HepG2 (cell line): ENCODE measurements around the gene LCMT2. TPM values are rescaled to one million over a fixed set of nuclear protein-coding genes. Genes with fewer than 3 reads are reported as not detected.
A peak's percentile ranks its signal among the peaks of the same experiment; 100 is the strongest.

Source experiments
- ATAC-seq: fragments of 200-7000 bp; cut with Tn5 transposase; 3 replicates; pipeline ENCODE4 v1.9.1; 2020; ENCODE audit warnings: mild to moderate bottlenecking, moderate library complexity
- Bru-seq: library from RNA; stranded (reverse); fragments of 400-500 nt; gene quantifications from one replicate; lab custom pipeline; 2021; lab: Mats Ljungman, UMichigan
- BruChase-seq, 2 experiments: library from RNA; stranded (reverse); fragments of 400-500 nt; gene quantifications; one replicate each; lab custom pipeline; 2021; lab: Mats Ljungman, UMichigan
- BruUV-seq: library from RNA; stranded (reverse); fragments of 400-500 nt; replicated peaks from 2 replicates; lab custom pipeline; 2021; lab: Mats Ljungman, UMichigan
- CTCF ChIA-PET: fragments of 300-600 bp; formaldehyde crosslinking; extraction: SDS; loops from one replicate; lab custom pipeline; 2021; ENCODE audit warnings: low total read pairs, inconsistent platforms, low intra/inter-chr PET ratio; lab: Yijun Ruan, JAX
- POLR2A ChIA-PET: fragments of 350-600 bp; sonication (Branson Sonifier 250); formaldehyde crosslinking; loops from one replicate; lab custom pipeline; 2020; ENCODE audit warnings: antibody characterized with exemption, inconsistent platforms; lab: Yijun Ruan, JAX
- DNase-seq: peaks from one replicate; pipeline ENCODE4 v3.0.0-alpha.2; 2015; ENCODE audit warnings: low spot score
- FAIRE-seq: peaks from 3 replicates; lab custom pipeline; 2011; peaks lifted over from hg19 to GRCh38; lab: Jason Lieb, UNC
- H2AFZ ChIP-seq: one replicate; pipeline ENCODE4 v1.6.1; 2011; ENCODE audit warnings: low read length, inconsistent platforms
- H3K27ac ChIP-seq: fragments of 300-600 bp; 3 replicates; pipeline ENCODE4 v1.8.0; 2011; ENCODE audit warnings: mixed run types, mild to moderate bottlenecking, mixed read lengths, low read length, inconsistent platforms; ENCODE audit not compliant: insufficient read depth; ENCODE audit errors: extremely low read length
- H3K27me3 ChIP-seq, 2 experiments: fragments of 200-600 bp in 1 of 2; 2 replicates in 1 of 2; 3 replicates in 1 of 2; pipeline versions ENCODE4 v1.6.0 to v1.8.0; 2011; ENCODE audit warnings: low read length in 2 of 2, mild to moderate bottlenecking in 2 of 2, moderate library complexity in 2 of 2, inconsistent platforms in 1 of 2; ENCODE audit not compliant: insufficient read depth in 2 of 2, control insufficient read depth in 1 of 2
- H3K36me3 ChIP-seq, 2 experiments: fragments of 200-600 bp in 1 of 2; replicated peaks in 1 of 2; 2 replicates in 1 of 2; 3 replicates in 1 of 2; pipeline versions ENCODE4 v1.5.1 to v1.8.0; 2011; ENCODE audit warnings: low read length in 2 of 2, inconsistent platforms in 1 of 2; ENCODE audit not compliant: insufficient read depth in 2 of 2, control insufficient read depth in 1 of 2
- H3K4me1 ChIP-seq: 2 replicates; pipeline ENCODE4 v1.5.1; 2012; ENCODE audit warnings: low read length, inconsistent platforms; ENCODE audit not compliant: insufficient read depth
- H3K4me2 ChIP-seq: 2 replicates; pipeline ENCODE4 v1.6.0; 2011; ENCODE audit warnings: low read depth, low read length, inconsistent platforms
- H3K4me3 ChIP-seq, 3 experiments: fragments of 200-600 bp in 1 of 3; sonication (generic), shearing (Covaris generic) in 1 of 3; replicated peaks in 1 of 3; 2 replicates each; pipeline ENCODE4 v1.5.1; 2011 to 2016; ENCODE audit warnings: low read length in 3 of 3, inconsistent platforms in 2 of 3, low read depth in 2 of 3, mild to moderate bottlenecking in 2 of 3, control low read depth in 1 of 3, mixed read lengths in 1 of 3; ENCODE audit not compliant: insufficient read depth in 1 of 3
- H3K79me2 ChIP-seq: one replicate; pipeline ENCODE4 v1.6.1; 2011; ENCODE audit warnings: low read length, inconsistent platforms; ENCODE audit not compliant: insufficient read depth
- H3K9ac ChIP-seq: 2 replicates; pipeline ENCODE4 v1.6.0; 2011; ENCODE audit warnings: mild to moderate bottlenecking, low read depth, low read length, inconsistent platforms; ENCODE audit not compliant: insufficient read depth
- H3K9me3 ChIP-seq: 2 replicates; pipeline ENCODE4 v1.5.1; 2012; ENCODE audit warnings: mild to moderate bottlenecking, low read length
- H4K20me1 ChIP-seq: 2 replicates; pipeline ENCODE4 v1.6.0; 2011; ENCODE audit warnings: inconsistent platforms, mild to moderate bottlenecking, low read length, moderate library complexity; ENCODE audit not compliant: insufficient read depth
- FOSL1 ChIP-seq: sonication (generic); formaldehyde crosslinking; IDR thresholded peaks from 2 replicates; pipeline ENCODE4 v1.9.0; 2021; ENCODE audit warnings: missing genetic modification reagents, borderline replicate concordance
- HNF1B ChIP-seq: sonication (generic); formaldehyde crosslinking; IDR thresholded peaks from 2 replicates; pipeline ENCODE4 v1.5.1; 2020; ENCODE audit warnings: mild to moderate bottlenecking, moderate library complexity, missing genetic modification reagents
- SIX1 ChIP-seq: sonication (generic); formaldehyde crosslinking; IDR thresholded peaks from 2 replicates; pipeline ENCODE4 v1.4.0; 2020; ENCODE audit warnings: missing genetic modification reagents, borderline replicate concordance
- SP1 ChIP-seq, 2 experiments: fragments of 450-650 bp in 1 of 2; sonication (generic) in 1 of 2; formaldehyde crosslinking in 1 of 2; IDR thresholded peaks; 2 replicates each; pipeline versions ENCODE4 v1.4.0 to v1.6.1; 2016 to 2020; ENCODE audit warnings: missing genetic modification reagents in 1 of 2
- SRF ChIP-seq: IDR thresholded peaks from 2 replicates; pipeline ENCODE4 v1.6.1; 2011; ENCODE audit warnings: mild to moderate bottlenecking, low read depth, low read length, moderate library complexity
- TOE1 ChIP-seq: sonication (generic); formaldehyde crosslinking; IDR thresholded peaks from 2 replicates; pipeline ENCODE4 v1.4.0; 2020; ENCODE audit warnings: mild to moderate bottlenecking, missing genetic modification reagents
- ZFX ChIP-seq: sonication (generic); formaldehyde crosslinking; IDR thresholded peaks from 2 replicates; pipeline ENCODE4 v1.4.0; 2020; ENCODE audit warnings: mild to moderate bottlenecking, low read depth, missing genetic modification reagents, moderate library complexity
- ZIK1 ChIP-seq: sonication (generic); formaldehyde crosslinking; IDR thresholded peaks from 2 replicates; pipeline ENCODE4 v1.5.0; 2020; ENCODE audit warnings: mild to moderate bottlenecking, low read depth, missing genetic modification reagents, borderline replicate concordance
- ZNF205 ChIP-seq: IDR thresholded peaks from 2 replicates; pipeline ENCODE4 v1.6.1; 2018; ENCODE audit warnings: missing biosample characterization, missing genetic modification reagents
- ZNF7 ChIP-seq: IDR thresholded peaks from 2 replicates; pipeline ENCODE4 v1.6.1; 2016; ENCODE audit warnings: missing biosample characterization, missing genetic modification reagents
- ZNF792 ChIP-seq: IDR thresholded peaks from 2 replicates; pipeline ENCODE4 v1.6.1; 2016
- ZXDC ChIP-seq: sonication (generic); formaldehyde crosslinking; IDR thresholded peaks from 2 replicates; pipeline ENCODE4 v1.5.0; 2020; ENCODE audit warnings: mild to moderate bottlenecking, missing genetic modification reagents
- WGBS: methylation state at CpG from one replicate; pipeline ENCODE4 v1.1.6; 2017; ENCODE audit warnings: low lambda C conversion rate; 5-methylcytosine and 5-hydroxymethylcytosine counted together
- in situ Hi-C: cut with HindIII; loops from 2 replicates; pipeline ENCODE4 v1.10.0; 2017; ENCODE audit warnings: low pct_unique_long_range_greater_than_20kb; ENCODE audit not compliant: extremely low pct_ligation_motif_present
- intact Hi-C: fragments of 100-400 bp; cut with micrococcal nuclease; formaldehyde crosslinking; loops from one replicate; pipeline ENCODE4 v1.10.0; 2022; ENCODE audit not compliant: unreplicated experiment
- long read RNA-seq, 2 experiments: library from RNA in 1 of 2; library from polyadenylated mRNA in 1 of 2; stranded (forward) in 1 of 2; unstranded in 1 of 2; transcript quantifications; one replicate each; pipeline ENCODE4 v2.0.0, GENCODE V29; 2019 to 2022
- polyA minus RNA-seq, 3 experiments: library from RNA; depleted of rRNA, polyadenylated mRNA; stranded (reverse); fragments of >200 nt; gene quantifications; 2 replicates each; pipeline ENCODE4 v1.2.3, GENCODE V29; 2011; ENCODE audit warnings: low replicate concordance in 1 of 3
- polyA plus RNA-seq, 8 experiments: library from polyadenylated mRNA; depleted of rRNA in 3 of 8; stranded (reverse) in 7 of 8; unstranded in 1 of 8; fragments of >200 nt; fragmentation: Illumina TruSeq in 4 of 8; extraction: Trizol in 4 of 8; gene quantifications; 2 replicates each; pipeline versions ENCODE4 v1.2.1 to v1.2.3, GENCODE V29; 2011 to 2016; ENCODE audit warnings: low read depth in 4 of 8, missing spikeins in 1 of 8, mixed read lengths in 1 of 8; ENCODE audit not compliant: insufficient read depth in 1 of 8
- total RNA-seq, 5 experiments: library from RNA; depleted of rRNA; stranded (reverse); fragments of >200 nt; fragmentation: Illumina TruSeq; extraction: Trizol; gene quantifications; 2 replicates each; pipeline ENCODE4 v1.2.3, GENCODE V29; 2016; ENCODE audit warnings: low read depth in 1 of 5

The LCMT2 gene
- 9.1 and 10.7 TPM in 2 replicates for total RNA-seq (2016; rRNA removed; fragmentation: Illumina TruSeq; extraction: Trizol)
- total RNA-seq (2016; cell fraction: cytosol; rRNA removed; fragmentation: Illumina TruSeq; extraction: Trizol; ENCODE audit: low read depth), result 1.0 and 1.1 TPM in 2 replicates
- total RNA-seq (2016; cell fraction: insoluble cytoplasmic fraction; rRNA removed; fragmentation: Illumina TruSeq; extraction: Trizol), result 9.5 and 9.9 TPM in 2 replicates
- 4.2 and 5.4 TPM in 2 replicates for total RNA-seq (2016; cell fraction: membrane; rRNA removed; fragmentation: Illumina TruSeq; extraction: Trizol)
- 7.5 and 10.1 TPM in 2 replicates for total RNA-seq (2016; cell fraction: nucleus; rRNA removed; fragmentation: Illumina TruSeq; extraction: Trizol)
- 6.2 and 6.9 TPM in 2 replicates for polyA plus RNA-seq (2011; rRNA removed)
- 3.8 and 5.2 TPM in 2 replicates for polyA plus RNA-seq (2011; cell fraction: cytosol; rRNA removed)
- 3.6 and 3.8 TPM in 2 replicates for polyA plus RNA-seq (2011; cell fraction: nucleus; rRNA removed)
- polyA plus RNA-seq (2012), result 2.6 and 3.4 TPM in 2 replicates
- polyA plus RNA-seq (2016; cell fraction: cytosol; fragmentation: Illumina TruSeq; extraction: Trizol; ENCODE audit: low read depth), result 0.35 and 0.70 TPM in 2 replicates
- 7.7 and 8.4 TPM in 2 replicates for polyA plus RNA-seq (2016; cell fraction: insoluble cytoplasmic fraction; fragmentation: Illumina TruSeq; extraction: Trizol; ENCODE audit: low read depth)
- 2.0 TPM in 2 replicates for polyA plus RNA-seq (2016; cell fraction: membrane; fragmentation: Illumina TruSeq; extraction: Trizol; ENCODE audit: low read depth)
- 6.8 and 7.6 TPM in 2 replicates for polyA plus RNA-seq (2016; cell fraction: nucleus; fragmentation: Illumina TruSeq; extraction: Trizol; ENCODE audit: insufficient read depth, low read depth)
- 15.1 and 52.2 TPM in 2 replicates for polyA minus RNA-seq (2011; rRNA and poly(A)+ RNA removed; ENCODE audit: low replicate concordance)
- 3.9 and 5.1 TPM in 2 replicates for polyA minus RNA-seq (2011; cell fraction: cytosol; rRNA and poly(A)+ RNA removed)
- polyA minus RNA-seq (2011; cell fraction: nucleus; rRNA and poly(A)+ RNA removed), result 20.6 and 24.9 TPM in 2 replicates
- Bru-seq, nascent RNA, result percentile 76 among the genes with signal in this experiment
- BruChase-seq, experiment 1, labeled RNA remaining after a 6-hour chase, result percentile 42 among the genes with signal in this experiment
- percentile 66 among the genes with signal in this experiment for BruChase-seq, experiment 2, labeled RNA remaining after a 2-hour chase
- long read RNA-seq, experiment 1, full-length matches to known transcripts, result 2 of 2 reads
- long read RNA-seq, experiment 1, partial matches to known transcripts, result 0 of 2 reads
- long read RNA-seq, experiment 1, other reads (novel, unspliced or antisense), result 0 of 2 reads
- long read RNA-seq, experiment 2, full-length matches to known transcripts, result 20 of 20 reads
- long read RNA-seq, experiment 2, partial matches to known transcripts, result 0 of 20 reads
- long read RNA-seq, experiment 2, other reads (novel, unspliced or antisense), result 0 of 20 reads

GRCh38 chr15:43329960-43330779 lies at the start of gene LCMT2:
Gene LCMT2, minus strand, starts transcription at chr15:43330573. Its CDS starts 84 bp downstream, at chr15:43330489.
- peak within 1 kb of the TSS; percentile 91 for H3K27ac ChIP-seq
- TSS peak; percentile 68 for BruUV-seq
- H3K4me1 ChIP-seq, result peaks cover 32% of the 10 kb centered on the region
- ChIA-PET CTCF (no interaction called here), POLR2A (interaction anchor here (0.8 kb wide), 2 partner anchors 40 to 41 kb away, joined by 3 to 5 read pairs; partner anchors contain the start of genes TUBGCP4 and ZSCAN29)
- DNase-seq, result peak; percentile 95
- peaks cover 0 to under 1% of the 10 kb centered on the region in 2 experiments; a peak in 2 of 5 replicates for H3K27me3 ChIP-seq
- H3K4me2 ChIP-seq, result peak within 1 kb of the TSS; percentile 96
- H3K9me3 ChIP-seq, result no peaks in the 10 kb centered on the region
- 1% methylated on average over 38 of the region's 86 CpGs for WGBS
- peak within 1 kb of the TSS; percentile 63 to 75 (median 74) for H3K4me3 ChIP-seq
- H4K20me1 ChIP-seq, result no peaks in the 10 kb centered on the region
- peaks cover 14% of the 10 kb centered on the region for H3K79me2 ChIP-seq
- H3K36me3 ChIP-seq, result peaks cover 0 to 2% of the 10 kb centered on the region in 2 experiments; a peak in 1 of 5 replicates
- in situ Hi-C loops, result no loop called here
- intact Hi-C loops, result no loop called here
- H3K9ac ChIP-seq, result peak within 1 kb of the TSS; percentile 77
- FAIRE-seq, result peak; percentile 98
- peak within 1 kb of the TSS; percentile 56 for H2AFZ ChIP-seq
- ATAC-seq, result peak; percentile 98
- TF ChIP-seq ZFX (CRISPR knock-in tag) (peak; percentile 89), SIX1 (CRISPR knock-in tag) (no peak), SRF (no peak), ZIK1 (CRISPR knock-in tag) (peak; percentile 51; the same call in 1 of the 2 replicates), SP1 (IDR thresholded peaks at IDR 0.05) (no peak), SP1 (CRISPR knock-in tag; IDR thresholded peaks at IDR 0.05) (peak; percentile 36; the same call in 1 of the 2 replicates), ZXDC (CRISPR knock-in tag) (0 out of 2 replicates have a peak, but pooled peaks have one; percentile 19), TOE1 (0 out of 2 replicates have a peak, but pooled peaks have one; percentile 16), ZNF205 (CRISPR knock-in tag) (0 out of 2 replicates have a peak, but pooled peaks have one; percentile 34), HNF1B (CRISPR knock-in tag) (no peak; the same call in 1 of the 2 replicates), ZNF792 (CRISPR knock-in tag) (no peak; the same call in 1 of the 2 replicates), ZNF7 (CRISPR knock-in tag) (no peak), FOSL1 (CRISPR knock-in tag) (no peak)
